ENCODE results near the gene SORCS2. TPM values are rescaled to one million over a fixed set of nuclear protein-coding genes. Genes with fewer than 3 reads are reported as not detected.
A peak's percentile ranks its signal among the peaks of the same experiment; 100 is the strongest.

The SORCS2 gene
- total and polyA plus RNA-seq, 2 of the 4 experiments (the other 2 are of a cell fraction), result 0.36 to 0.62 TPM

DNA sequence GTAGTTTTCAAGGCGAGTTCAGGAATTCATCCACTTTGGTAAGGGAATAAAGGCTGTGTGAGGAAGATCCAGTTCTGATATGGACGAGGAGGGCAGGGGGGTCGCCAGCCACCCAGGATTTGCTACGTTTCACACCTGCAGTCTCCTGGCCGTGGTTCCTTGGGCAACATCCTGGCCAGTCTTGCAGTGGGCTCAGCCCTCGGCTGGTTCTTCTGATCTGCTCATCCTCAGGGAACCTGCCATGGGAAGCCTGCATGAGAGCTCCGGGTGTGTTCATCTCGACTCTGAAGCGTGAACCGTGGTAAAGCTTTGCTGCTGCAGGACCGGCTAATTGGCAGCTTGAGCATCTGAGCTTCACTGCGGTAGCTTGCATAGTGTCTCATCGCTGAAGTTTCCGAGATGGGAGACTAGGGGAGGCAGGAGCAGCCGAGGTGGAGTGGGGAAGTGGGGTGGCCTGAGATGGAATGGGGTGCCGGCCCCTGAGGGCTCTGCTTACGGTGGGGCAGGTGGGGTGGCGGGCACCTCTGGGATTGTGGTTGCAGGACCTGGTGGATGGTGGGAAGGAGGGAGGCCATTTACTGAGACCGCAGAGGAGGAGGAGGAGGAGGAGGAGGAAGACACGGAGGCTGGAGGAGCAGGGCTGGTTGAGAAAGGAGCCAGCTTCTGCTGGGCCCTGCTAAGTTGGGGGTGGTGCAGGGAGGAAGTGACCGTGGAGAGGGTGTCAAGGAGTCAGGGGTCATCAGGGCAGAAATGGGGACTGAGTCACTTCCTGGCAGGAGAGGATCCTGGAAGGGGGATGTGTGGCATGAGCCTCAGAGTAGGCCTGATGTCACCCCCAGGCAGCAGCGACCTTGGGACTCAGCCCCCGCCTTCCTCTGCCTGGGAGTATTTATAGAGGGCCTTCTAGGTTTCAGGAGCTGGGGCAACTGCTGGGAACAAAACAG, 455.5 kb downstream of the SORCS2 start:
- no TSS peak for BruUV-seq (replicated peaks)
- Histone ChIP-seq H2AK5ac (ENCODE audit: low read depth, low read length) (peak overlapping the region; percentile 87), H3K4ac (ENCODE audit: low read depth, low read length) (peak overlapping the region; percentile 74), H3K4me1 (ENCODE audit: control insufficient read depth, insufficient read depth, low read length) (peaks cover 15% of the 10 kb centered on the region), H3K9me1 (ENCODE audit: insufficient read depth, low read length) (peaks cover 14% of the 10 kb centered on the region), H3K36me3 (ENCODE audit: control insufficient read depth, insufficient read depth, low read length) (no peaks in the 10 kb centered on the region), H3K23ac (ENCODE audit: low read depth, low read length) (no peak overlapping the region), H3K27ac (ENCODE audit: insufficient read depth, low read length) (no peak overlapping the region; the same call in 1 of the 2 replicates), H4K8ac (ENCODE audit: low read depth in 2 of 2, low read length in 2 of 2) (peak overlapping the region in 1 of 2 experiments; percentile 27; a peak in 2 of 4 replicates), H3K56ac (ENCODE audit: extremely low read depth, insufficient read depth, low read length) (no peak overlapping the region), H2BK120ac (ENCODE audit: low read depth, low read length) (peak overlapping the region; percentile 84), H3K9ac (ENCODE audit: low read depth, low read length) (no peak overlapping the region), H3K4me2 (ENCODE audit: low read depth, low read length) (no peak overlapping the region), H3K9me3 (ENCODE audit: control insufficient read depth, insufficient read depth, low read length) (peaks cover 6% of the 10 kb centered on the region), H2AFZ (replicated peaks; ENCODE audit: low read length, poor library complexity) (peak overlapping the region; percentile 26), H2AK9ac (replicated peaks; ENCODE audit: low read depth, low read length, poor library complexity) (no peak overlapping the region), H2BK5ac (ENCODE audit: low read depth, low read length, poor library complexity, severe bottlenecking) (peak overlapping the region; percentile 21), H4K91ac (ENCODE audit: insufficient read depth, low read depth, low read length) (peak overlapping the region; percentile 39; the same call in 1 of the 2 replicates), H2BK20ac (ENCODE audit: low read depth, low read length) (peak overlapping the region; percentile 77; the same call in 1 of the 2 replicates), H4K20me1 (ENCODE audit: insufficient read depth, low read length) (no peaks in the 10 kb centered on the region; the same call in 1 of the 2 replicates), H2BK15ac (ENCODE audit: low read depth, low read length) (no peak overlapping the region; the same call in 2 of the 3 replicates), H4K5ac (ENCODE audit: low read depth, low read length) (no peak overlapping the region), H3K4me3 (ENCODE audit: insufficient read depth, low read depth, low read length) (no peak overlapping the region), H3K27me3 (ENCODE audit: control insufficient read depth, insufficient read depth, low read length) (peaks cover 8% of the 10 kb centered on the region), H3K79me1 (ENCODE audit: low read depth in 1 of 2, low read length in 2 of 2) (no peaks in the 10 kb centered on the region), H3K14ac (replicated peaks; ENCODE audit: low read depth, low read length) (peak overlapping the region; percentile 37; the same call in 1 of the 2 replicates), H3K18ac (ENCODE audit: low read depth, low read length) (no peak overlapping the region)
- intact Hi-C loops (cut with micrococcal nuclease), result no loop called here
- 90% methylated on average over 13 of the region's 23 CpGs; no CpG with 5 or more reads in 1 of the 2 experiments for WGBS, 2 experiments (ENCODE audit: extremely low coverage in 2 of 2, insufficient read length in 1 of 2)
- DNase-seq, result peak; percentile 80
- dilution Hi-C loops (cut with HindIII; ENCODE audit: low sequenced_read_pairs, unreplicated experiment), result no loop called here
- ChIA-PET POLR2A (ENCODE audit: unreplicated experiment) (no interaction called here), CTCF (no interaction called here)
- ATAC-seq (ENCODE audit: low read depth), result peak; percentile 51
- in situ Hi-C loops (cut with MboI; ENCODE audit: low sequenced_read_pairs), result no loop called here
- TF ChIP-seq FOS (IDR thresholded peaks at IDR 0.05; ENCODE audit: low read depth, low read length) (0 out of 2 replicates have a peak, but pooled peaks have one; percentile 33), RFX5 (IDR thresholded peaks at IDR 0.05; ENCODE audit: low read depth, low read length) (no peak), NFE2L2 (IDR thresholded peaks at IDR 0.05; ENCODE audit: low read depth, low read length) (no peak), MAZ (IDR thresholded peaks at IDR 0.05; ENCODE audit: borderline replicate concordance, low read depth, low read length) (peak; percentile 34; the same call in 1 of the 2 replicates), CEBPB (IDR thresholded peaks at IDR 0.05; ENCODE audit: low read depth, low read length) (no peak), POLR2A (IDR thresholded peaks at IDR 0.05; ENCODE audit: low read depth, low read length) (no peak), RAD21 (IDR thresholded peaks at IDR 0.05; ENCODE audit: low read length) (no peak; the same call in 1 of the 2 replicates), RCOR1 (IDR thresholded peaks at IDR 0.05; ENCODE audit: insufficient replicate concordance, low read length) (no peak), MAFK (IDR thresholded peaks at IDR 0.05; ENCODE audit: low read depth, low read length) (no peak), ELK1 (IDR thresholded peaks at IDR 0.05; ENCODE audit: borderline replicate concordance, low read depth, low read length) (no peak), BHLHE40 (IDR thresholded peaks at IDR 0.05; ENCODE audit: low read depth, low read length) (no peak), SMC3 (IDR thresholded peaks at IDR 0.05; ENCODE audit: low read depth, low read length) (no peak)
- TF ChIP-seq, protein P1, sequence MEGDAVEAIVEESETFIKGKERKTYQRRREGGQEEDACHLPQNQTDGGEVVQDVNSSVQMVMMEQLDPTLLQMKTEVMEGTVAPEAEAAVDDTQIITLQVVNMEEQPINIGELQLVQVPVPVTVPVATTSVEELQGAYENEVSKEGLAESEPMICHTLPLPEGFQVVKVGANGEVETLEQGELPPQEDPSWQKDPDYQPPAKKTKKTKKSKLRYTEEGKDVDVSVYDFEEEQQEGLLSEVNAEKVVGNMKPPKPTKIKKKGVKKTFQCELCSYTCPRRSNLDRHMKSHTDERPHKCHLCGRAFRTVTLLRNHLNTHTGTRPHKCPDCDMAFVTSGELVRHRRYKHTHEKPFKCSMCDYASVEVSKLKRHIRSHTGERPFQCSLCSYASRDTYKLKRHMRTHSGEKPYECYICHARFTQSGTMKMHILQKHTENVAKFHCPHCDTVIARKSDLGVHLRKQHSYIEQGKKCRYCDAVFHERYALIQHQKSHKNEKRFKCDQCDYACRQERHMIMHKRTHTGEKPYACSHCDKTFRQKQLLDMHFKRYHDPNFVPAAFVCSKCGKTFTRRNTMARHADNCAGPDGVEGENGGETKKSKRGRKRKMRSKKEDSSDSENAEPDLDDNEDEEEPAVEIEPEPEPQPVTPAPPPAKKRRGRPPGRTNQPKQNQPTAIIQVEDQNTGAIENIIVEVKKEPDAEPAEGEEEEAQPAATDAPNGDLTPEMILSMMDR (conservative IDR thresholded peaks at IDR 0.05; ENCODE audit: low read depth, low read length), result no peak
